A549 (cell line): ENCODE results near the gene HJV. TPM values are rescaled to one million over a fixed set of nuclear protein-coding genes. Genes with fewer than 3 reads are reported as not detected.

Source experiments
- ATAC-seq, 2 experiments: fragments of 200-7000 bp in 1 of 2; fragments of >200 bp in 1 of 2; cut with Nextera tagmentation in 1 of 2; cut with Tn5 transposase in 1 of 2; 3 replicates each; pipeline versions ENCODE4 v1.8.0 to v1.9.1; 2018 to 2020; ENCODE audit warnings: mild to moderate bottlenecking in 1 of 2, moderate library complexity in 1 of 2
- CTCF ChIA-PET: fragments of 300-600 bp; sonication (Branson Sonifier 250); formaldehyde crosslinking; extraction: SDS; loops from one replicate; lab custom pipeline; 2021; ENCODE audit warnings: antibody characterized with exemption, inconsistent platforms; lab: Yijun Ruan, JAX
- POLR2A ChIA-PET: fragments of 350-600 bp; formaldehyde crosslinking; extraction: SDS; loops from one replicate; lab custom pipeline; 2021; ENCODE audit warnings: antibody characterized with exemption, inconsistent platforms; lab: Yijun Ruan, JAX
- DNase-seq, 2 experiments: peaks; one replicate each; pipeline versions ENCODE4 v3.0.0 to v3.0.0-alpha.2; 2011 to 2016; ENCODE audit warnings: low read depth in 1 of 2, low spot score in 1 of 2
- FAIRE-seq: peaks from 2 replicates; lab custom pipeline; 2011; peaks lifted over from hg19 to GRCh38; lab: Jason Lieb, UNC
- H3K27ac ChIP-seq, 2 experiments: fragments of >200 bp; sonication (Bioruptor Twin); formaldehyde crosslinking; 3 replicates each; pipeline ENCODE4 v1.5.1; 2016 to 2017
- H3K4me1 ChIP-seq: fragments of >200 bp; sonication (Bioruptor Twin); formaldehyde crosslinking; 3 replicates; pipeline ENCODE4 v1.6.1; 2016
- H3K4me2 ChIP-seq: fragments of >200 bp; sonication (Bioruptor Twin); formaldehyde crosslinking; 3 replicates; pipeline ENCODE4 v1.6.1; 2016
- H3K4me3 ChIP-seq: fragments of >200 bp; sonication (Bioruptor Twin); formaldehyde crosslinking; 3 replicates; pipeline ENCODE4 v1.5.1; 2016
- H3K9me3 ChIP-seq: fragments of >200 bp; sonication (Bioruptor Twin); formaldehyde crosslinking; 3 replicates; pipeline ENCODE4 v1.6.1; 2016
- BHLHE40 ChIP-seq: IDR thresholded peaks from 2 replicates; pipeline ENCODE4 v1.6.1; 2012; ENCODE audit warnings: low read depth, low read length, inconsistent platforms
- CBX8 ChIP-seq: fragments of 200-600 bp; sonication (generic); IDR thresholded peaks from 2 replicates; pipeline ENCODE4 v1.6.1; 2016
- CHD2 ChIP-seq: fragments of 150-350 bp; IDR thresholded peaks from 2 replicates; pipeline ENCODE4 v1.6.1; 2014; ENCODE audit warnings: low read length; ENCODE audit not compliant: partially characterized antibody
- CHD4 ChIP-seq: fragments of 200-600 bp; sonication (generic); IDR thresholded peaks from 2 replicates; pipeline ENCODE4 v1.6.1; 2016; ENCODE audit warnings: antibody characterized with exemption, mild to moderate bottlenecking, borderline replicate concordance
- CTCF ChIP-seq: fragments of >200 bp; sonication (Bioruptor Twin); formaldehyde crosslinking; IDR thresholded peaks from 3 replicates; pipeline ENCODE4 v1.5.1; 2016
- E2F6 ChIP-seq: IDR thresholded peaks from 2 replicates; pipeline ENCODE4 v1.6.1; 2012; ENCODE audit warnings: low read depth, borderline replicate concordance
- EHMT2 ChIP-seq: fragments of 200-600 bp; sonication (generic); IDR thresholded peaks from 2 replicates; pipeline ENCODE4 v1.6.1; 2016; ENCODE audit warnings: antibody characterized with exemption, low read depth, mild to moderate bottlenecking, moderate library complexity
- FOSB ChIP-seq: fragments of 250-450 bp; sonication (Bioruptor Pico); IDR thresholded peaks from 2 replicates; pipeline ENCODE4 v1.5.0; 2020; ENCODE audit warnings: mild to moderate bottlenecking, moderate library complexity
- FOXS1 ChIP-seq: fragments of 250-450 bp; sonication (Bioruptor Pico); IDR thresholded peaks from 2 replicates; pipeline ENCODE4 v1.5.0; 2020; ENCODE audit warnings: mild to moderate bottlenecking, moderate library complexity
- GATA3 ChIP-seq: IDR thresholded peaks from 2 replicates; pipeline ENCODE4 v1.6.1; 2012; ENCODE audit warnings: borderline replicate concordance
- HDAC2 ChIP-seq: fragments of 200-600 bp; sonication (generic); IDR thresholded peaks from 2 replicates; pipeline ENCODE4 v1.6.1; 2016
- HES2 ChIP-seq: fragments of >200 bp; sonication (Bioruptor Twin); formaldehyde crosslinking; IDR thresholded peaks from 2 replicates; pipeline ENCODE4 v1.6.1; 2016
- HOXA7 ChIP-seq: fragments of 250-450 bp; sonication (Bioruptor Pico); IDR thresholded peaks from 2 replicates; pipeline ENCODE4 v1.5.0; 2020; ENCODE audit warnings: mild to moderate bottlenecking, moderate library complexity
- HOXB5 ChIP-seq: fragments of 250-450 bp; sonication (Bioruptor Pico); IDR thresholded peaks from 2 replicates; pipeline ENCODE4 v1.5.0; 2020; ENCODE audit warnings: mild to moderate bottlenecking, moderate library complexity
- MAZ ChIP-seq: fragments of 150-350 bp; IDR thresholded peaks from 2 replicates; pipeline ENCODE4 v1.6.1; 2014; ENCODE audit warnings: antibody characterized with exemption, low read depth, low read length, borderline replicate concordance
- MYC ChIP-seq: IDR thresholded peaks from 2 replicates; pipeline ENCODE4 v1.6.1; 2012; ENCODE audit warnings: mild to moderate bottlenecking, inconsistent platforms, low read length, improper control_type of control experiment, borderline replicate concordance
- NFE2L2 ChIP-seq: fragments of 150-350 bp; conservative IDR thresholded peaks from 2 replicates; pipeline ENCODE4 v1.6.1; 2014; ENCODE audit warnings: low read length
- NR3C1 ChIP-seq: fragments of >200 bp; sonication (Bioruptor Twin); formaldehyde crosslinking; IDR thresholded peaks from 3 replicates; pipeline ENCODE4 v1.6.1; 2017
- PBX3 ChIP-seq: IDR thresholded peaks from 2 replicates; pipeline ENCODE4 v1.6.1; 2012
- PHF8 ChIP-seq: fragments of 200-600 bp; sonication (generic); IDR thresholded peaks from 2 replicates; pipeline ENCODE4 v1.6.1; 2016; ENCODE audit warnings: low read depth, mild to moderate bottlenecking, antibody characterized with exemption, moderate library complexity, borderline replicate concordance
- POLR2AphosphoS2 ChIP-seq: conservative IDR thresholded peaks from 2 replicates; pipeline ENCODE4 v1.6.1; 2012; ENCODE audit warnings: low read length, improper control_type of control experiment, inconsistent platforms
- RAD21 ChIP-seq, 2 experiments: fragments of >200 bp in 1 of 2; sonication (Bioruptor Twin) in 1 of 2; formaldehyde crosslinking in 1 of 2; IDR thresholded peaks in 1 of 2; conservative IDR thresholded peaks in 1 of 2; 2 replicates in 1 of 2; 3 replicates in 1 of 2; pipeline ENCODE4 v1.6.1; 2012 to 2018; ENCODE audit warnings: inconsistent platforms in 1 of 2
- RCOR1 ChIP-seq: fragments of 150-350 bp; IDR thresholded peaks from 2 replicates; pipeline ENCODE4 v1.6.1; 2014; ENCODE audit warnings: antibody characterized with exemption, low read length, low read depth
- RFX5 ChIP-seq: fragments of 450-650 bp; IDR thresholded peaks from 2 replicates; pipeline ENCODE4 v1.7.1; 2014; ENCODE audit warnings: antibody characterized with exemption, mild to moderate bottlenecking, moderate library complexity
- RNF2 ChIP-seq: fragments of 200-600 bp; sonication (generic); IDR thresholded peaks from 2 replicates; pipeline ENCODE4 v1.6.1; 2016; ENCODE audit warnings: low read depth, mild to moderate bottlenecking, antibody characterized with exemption, moderate library complexity, borderline replicate concordance
- SMC3 ChIP-seq: fragments of >200 bp; sonication (Bioruptor Twin); formaldehyde crosslinking; IDR thresholded peaks from 3 replicates; pipeline ENCODE4 v1.6.1; 2018; ENCODE audit warnings: inconsistent platforms
- SREBF2 ChIP-seq: fragments of 450-650 bp; IDR thresholded peaks from 2 replicates; pipeline ENCODE4 v1.6.1; 2014; ENCODE audit warnings: mild to moderate bottlenecking, moderate library complexity
- ZFP36 ChIP-seq: fragments of 450-650 bp; IDR thresholded peaks from 2 replicates; pipeline ENCODE4 v1.6.1; 2014; ENCODE audit warnings: borderline replicate concordance; ENCODE audit not compliant: partially characterized antibody
- WGBS: methylation state at CpG from one replicate; pipeline ENCODE4 v1.1.6; 2017; ENCODE audit errors: missing lambda C conversion rate; 5-methylcytosine and 5-hydroxymethylcytosine counted together
- polyA plus RNA-seq, 4 experiments: library from polyadenylated mRNA; depleted of rRNA in 3 of 4; stranded (reverse); fragments of >200 nt; fragmentation: RNase III in 1 of 4; extraction: RNeasy Plus Mini Kit Qiagen cat#74134 plus additional on column Dnase treatment in 1 of 4; gene quantifications; 2 replicates in 3 of 4; 3 replicates in 1 of 4; pipeline ENCODE4 v1.2.3, GENCODE V29; 2011 to 2017

The HJV gene
- polyA plus RNA-seq, 2 of the 4 experiments (the other 2 are of a cell fraction), result not detected

GRCh38 chr1:146019231-146020057 is 2.1 kb downstream of the HJV start:
- DNase-seq, result no peak
- ATAC-seq, result no peak
- WGBS, result 82% methylated on average over 32 of the region's 43 CpGs
- Histone ChIP-seq H3K4me2 (no peak overlapping the region), H3K4me3 (no peak overlapping the region), H3K27ac (no peak overlapping the region), H3K4me1 (peaks cover 14% of the 10 kb centered on the region), H3K9me3 (no peaks in the 10 kb centered on the region)
- TF ChIP-seq SMC3 (no peak), E2F6 (no peak), HOXA7 (no peak), MYC (no peak), FOXS1 (CRISPR knock-in tag) (no peak), RFX5 (no peak), PBX3 (no peak), CBX8 (no peak), HES2 (no peak), GATA3 (no peak), HDAC2 (no peak), BHLHE40 (no peak)
- ChIA-PET POLR2A (no interaction called here), CTCF (interaction anchor here (0.7 to 21.3 kb wide), 9 partner anchors 12 to 174 kb away, joined by 3 to 566 read pairs (median 4); partner anchors contain the start of genes NUDT17 and TXNIP)
- FAIRE-seq, result no peak

GRCh38 chr1:146016891-146017290 is 4.6 kb downstream of the HJV start:
- Histone ChIP-seq H3K4me1 (peaks cover 17% of the 10 kb centered on the region), H3K4me2 (no peak overlapping the region), H3K4me3 (no peak overlapping the region), H3K27ac (no peak overlapping the region), H3K9me3 (no peaks in the 10 kb centered on the region)
- ATAC-seq (no peak), DNase-seq (no peak), FAIRE-seq (no peak)
- POLR2A ChIA-PET, result interaction anchor here (0.9 kb wide), 1 partner anchor 90 kb away, joined by 3 read pairs; the partner anchor contains the start of gene RBM8A
- CTCF ChIA-PET, result interaction anchor here (0.8 to 21.3 kb wide), 8 partner anchors 8 to 171 kb away, joined by 3 to 566 read pairs (median 12); partner anchors contain the start of genes ITGA10, NUDT17 and TXNIP
- no peak for TF ChIP-seq RAD21 (conservative IDR thresholded peaks at IDR 0.05 in 1 of 2, IDR thresholded peaks at IDR 0.05 in 1 of 2)
- TF ChIP-seq PHF8, result no peak
- TF ChIP-seq CTCF, result no peak
- TF ChIP-seq POLR2AphosphoS2, result no peak
- TF ChIP-seq SMC3, result no peak
- 17% methylated on average over 1 of the region's 1 CpG for WGBS

- H3K4me1 ChIP-seq, result peaks cover 3% of the 10 kb centered on the region; the same call in 1 of the 3 replicates
- H3K9me3 ChIP-seq, result no peaks in the 10 kb centered on the region
- WGBS, result 48% methylated on average over 6 of the region's 6 CpGs
- ATAC-seq, result no peak
- CTCF ChIA-PET, result interaction anchor here (0.6 to 21.3 kb wide), 8 partner anchors 8 to 168 kb away, joined by 3 to 566 read pairs (median 6); partner anchors contain the start of genes HJV, LIX1L, NUDT17 and TXNIP
- no peak for TF ChIP-seq HOXB5
- TF ChIP-seq HES2, result no peak
- no peak for TF ChIP-seq PHF8
- no peak for TF ChIP-seq GATA3
- no peak for TF ChIP-seq EHMT2
- no peak for TF ChIP-seq NR3C1
- TF ChIP-seq ZFP36, result no peak
- no peak for TF ChIP-seq CHD2
- no peak for TF ChIP-seq FOSB (CRISPR knock-in tag)
- TF ChIP-seq CHD4, result no peak
- no peak for TF ChIP-seq RNF2
- no peak for TF ChIP-seq SREBF2
- TF ChIP-seq NFE2L2, result no peak
- TF ChIP-seq MAZ, result no peak
- no peak for TF ChIP-seq RCOR1
- TF ChIP-seq, all 56 proteins: peak for 0
- no peak overlapping the region for H3K27ac ChIP-seq
- DNase-seq (no peak), FAIRE-seq (no peak)
- H3K4me3 ChIP-seq, result no peak overlapping the region
- no peak overlapping the region; the same call in 2 of the 3 replicates for H3K4me2 ChIP-seq
- POLR2A ChIA-PET, result no interaction called here
Measured at GRCh38 chr1:146013559-146013922, 8.0 kb downstream of the HJV start.
